PC-3 (cell line): ENCODE measurements around the gene PAPOLG.

Experiments used
- EZH2 ChIP-seq: fragments of 300-600 bp; sonication (generic); IDR thresholded peaks from one replicate; pipeline ENCODE4 v1.6.1; 2017; ENCODE audit warnings: antibody characterized with exemption, mild to moderate bottlenecking, low read length; ENCODE audit not compliant: unreplicated experiment
- TF ChIP-seq, protein P1 (sequence below): fragments of 300-600 bp; sonication (generic); conservative IDR thresholded peaks from 2 replicates; pipeline ENCODE4 v1.5.1; 2017; ENCODE audit warnings: antibody characterized with exemption, low read depth, mild to moderate bottlenecking, low read length

DNA sequence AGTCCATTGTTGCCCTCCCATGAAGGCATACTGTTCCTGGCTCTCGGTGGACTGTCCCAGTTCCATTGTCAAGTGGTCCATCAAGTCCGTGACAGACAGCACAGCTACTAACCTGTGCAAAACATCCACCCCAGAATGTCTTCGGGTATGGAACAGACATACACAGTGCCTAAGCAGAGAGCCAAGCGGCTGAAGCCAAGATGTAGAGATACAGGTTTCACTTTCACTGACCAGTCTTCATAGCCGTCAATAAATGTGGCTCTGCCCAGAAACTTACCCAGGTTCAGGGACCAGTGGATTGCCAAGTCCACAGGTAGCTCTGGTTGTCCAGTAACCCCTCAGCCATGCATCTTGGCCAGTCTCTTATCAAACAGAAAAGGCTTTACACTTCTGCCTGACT is 10.7 kb upstream of the PAPOLG start:
- TF ChIP-seq, protein P1, sequence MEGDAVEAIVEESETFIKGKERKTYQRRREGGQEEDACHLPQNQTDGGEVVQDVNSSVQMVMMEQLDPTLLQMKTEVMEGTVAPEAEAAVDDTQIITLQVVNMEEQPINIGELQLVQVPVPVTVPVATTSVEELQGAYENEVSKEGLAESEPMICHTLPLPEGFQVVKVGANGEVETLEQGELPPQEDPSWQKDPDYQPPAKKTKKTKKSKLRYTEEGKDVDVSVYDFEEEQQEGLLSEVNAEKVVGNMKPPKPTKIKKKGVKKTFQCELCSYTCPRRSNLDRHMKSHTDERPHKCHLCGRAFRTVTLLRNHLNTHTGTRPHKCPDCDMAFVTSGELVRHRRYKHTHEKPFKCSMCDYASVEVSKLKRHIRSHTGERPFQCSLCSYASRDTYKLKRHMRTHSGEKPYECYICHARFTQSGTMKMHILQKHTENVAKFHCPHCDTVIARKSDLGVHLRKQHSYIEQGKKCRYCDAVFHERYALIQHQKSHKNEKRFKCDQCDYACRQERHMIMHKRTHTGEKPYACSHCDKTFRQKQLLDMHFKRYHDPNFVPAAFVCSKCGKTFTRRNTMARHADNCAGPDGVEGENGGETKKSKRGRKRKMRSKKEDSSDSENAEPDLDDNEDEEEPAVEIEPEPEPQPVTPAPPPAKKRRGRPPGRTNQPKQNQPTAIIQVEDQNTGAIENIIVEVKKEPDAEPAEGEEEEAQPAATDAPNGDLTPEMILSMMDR = no peak
- TF ChIP-seq EZH2 = no peak
